ENCODE results near the gene IQUB. TPM values are rescaled to one million over a fixed set of nuclear protein-coding genes. Genes with fewer than 3 reads are reported as not detected.

The IQUB gene
- total and polyA plus RNA-seq, 2 donors (not counting 3 experiments of a cell fraction or from before 2014, with no cell fraction given): 0.01 TPM; not detected in 1

DNA sequence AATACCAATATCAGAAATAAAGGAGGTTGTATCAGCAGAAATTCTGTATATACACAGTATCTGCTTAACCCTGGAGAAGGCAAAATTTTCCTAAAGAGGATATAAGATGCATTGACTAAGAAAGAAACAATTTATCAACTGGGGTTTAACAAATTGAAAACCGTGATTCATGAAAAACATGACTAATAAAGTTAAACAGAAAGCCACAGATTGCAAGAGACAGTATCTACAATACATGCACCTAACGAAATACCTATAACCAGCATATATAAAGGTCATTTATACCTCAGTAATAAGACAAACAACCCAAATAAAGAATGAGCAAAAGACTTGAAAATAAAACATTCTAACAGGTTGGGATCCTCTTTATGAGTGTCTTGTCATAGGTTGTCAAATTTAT lies 101.8 kb downstream of the IQUB start:
- dilution Hi-C loops (cut with MboI; ENCODE audit: extremely low pct_ligation_motif_present, low sequenced_read_pairs) (no loop called here), intact Hi-C loops (cut with micrococcal nuclease) (no loop called here)
- no peak overlapping the region for H3K4me2 ChIP-seq (ENCODE audit: insufficient read depth, low read length)
- H4K20me1 ChIP-seq (replicated peaks; ENCODE audit: control insufficient read depth, extremely low read depth, insufficient read depth, low read length): no peaks in the 10 kb centered on the region
- H3K27ac ChIP-seq (ENCODE audit: insufficient read depth, low read depth, low read length): no peak overlapping the region
- no peaks in the 10 kb centered on the region for H3K9me1 ChIP-seq (replicated peaks; ENCODE audit: control insufficient read depth, extremely low read depth, insufficient read depth, low read length)
- BruUV-seq (replicated peaks): no TSS peak
- ChIA-PET CTCF (no interaction called here), POLR2A (no interaction called here)
- H3K9ac ChIP-seq (replicated peaks; ENCODE audit: extremely low read depth, insufficient read depth, low read length): no peak overlapping the region
- no peaks in the 10 kb centered on the region for H3K27me3 ChIP-seq (ENCODE audit: control insufficient read depth in 2 of 2, insufficient read depth in 2 of 2, low read length in 2 of 2)
- H3K9me3 ChIP-seq (replicated peaks; ENCODE audit: control insufficient read depth, insufficient read depth, low read length): no peaks in the 10 kb centered on the region
- H3K4me3 ChIP-seq (replicated peaks in 1 of 3; ENCODE audit: insufficient read depth in 1 of 3, low read depth in 1 of 3, low read length in 3 of 3): no peak overlapping the region
- no peaks in the 10 kb centered on the region for H3K4me1 ChIP-seq (ENCODE audit: control insufficient read depth, extremely low read depth, insufficient read depth, low read length)
- H3K79me2 ChIP-seq (ENCODE audit: control insufficient read depth, insufficient read depth, low read length): no peaks in the 10 kb centered on the region
- DNase-seq (ENCODE audit: low read depth, low spot score) (no peak), FAIRE-seq (no peak)
- TF ChIP-seq FOS (IDR thresholded peaks at IDR 0.05; ENCODE audit: borderline replicate concordance, insufficient read depth, low read length) (no peak), GATA2 (IDR thresholded peaks at IDR 0.05; ENCODE audit: insufficient read depth, insufficient read length, low read depth, low read length) (no peak), JUN (IDR thresholded peaks at IDR 0.05; ENCODE audit: borderline replicate concordance, insufficient read depth, insufficient read length, low read depth) (no peak), POLR2A (IDR thresholded peaks at IDR 0.05; ENCODE audit: low read depth, low read length) (no peak), MYC (IDR thresholded peaks at IDR 0.05; ENCODE audit: low read depth, low read length) (no peak), POLR2AphosphoS5 (IDR thresholded peaks at IDR 0.05; ENCODE audit: insufficient read depth, low read depth, low read length) (no peak), EZH2 (IDR thresholded peaks at IDR 0.05; ENCODE audit: borderline replicate concordance, low read depth, low read length, severe bottlenecking) (no peak)
- TF ChIP-seq, protein P1, sequence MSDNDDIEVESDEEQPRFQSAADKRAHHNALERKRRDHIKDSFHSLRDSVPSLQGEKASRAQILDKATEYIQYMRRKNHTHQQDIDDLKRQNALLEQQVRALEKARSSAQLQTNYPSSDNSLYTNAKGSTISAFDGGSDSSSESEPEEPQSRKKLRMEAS (IDR thresholded peaks at IDR 0.05; ENCODE audit: insufficient read depth, insufficient read length): no peak
- TF ChIP-seq, protein P2, sequence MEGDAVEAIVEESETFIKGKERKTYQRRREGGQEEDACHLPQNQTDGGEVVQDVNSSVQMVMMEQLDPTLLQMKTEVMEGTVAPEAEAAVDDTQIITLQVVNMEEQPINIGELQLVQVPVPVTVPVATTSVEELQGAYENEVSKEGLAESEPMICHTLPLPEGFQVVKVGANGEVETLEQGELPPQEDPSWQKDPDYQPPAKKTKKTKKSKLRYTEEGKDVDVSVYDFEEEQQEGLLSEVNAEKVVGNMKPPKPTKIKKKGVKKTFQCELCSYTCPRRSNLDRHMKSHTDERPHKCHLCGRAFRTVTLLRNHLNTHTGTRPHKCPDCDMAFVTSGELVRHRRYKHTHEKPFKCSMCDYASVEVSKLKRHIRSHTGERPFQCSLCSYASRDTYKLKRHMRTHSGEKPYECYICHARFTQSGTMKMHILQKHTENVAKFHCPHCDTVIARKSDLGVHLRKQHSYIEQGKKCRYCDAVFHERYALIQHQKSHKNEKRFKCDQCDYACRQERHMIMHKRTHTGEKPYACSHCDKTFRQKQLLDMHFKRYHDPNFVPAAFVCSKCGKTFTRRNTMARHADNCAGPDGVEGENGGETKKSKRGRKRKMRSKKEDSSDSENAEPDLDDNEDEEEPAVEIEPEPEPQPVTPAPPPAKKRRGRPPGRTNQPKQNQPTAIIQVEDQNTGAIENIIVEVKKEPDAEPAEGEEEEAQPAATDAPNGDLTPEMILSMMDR (IDR thresholded peaks at IDR 0.05; ENCODE audit: extremely low read depth in 1 of 2, insufficient read depth in 1 of 2, low read depth in 1 of 2, low read length in 2 of 2): no peak
- no peaks in the 10 kb centered on the region for H3K36me3 ChIP-seq (ENCODE audit: control insufficient read depth in 2 of 2, extremely low read depth in 1 of 2, insufficient read depth in 2 of 2, low read length in 2 of 2)
- H2AFZ ChIP-seq (ENCODE audit: low read depth, low read length): no peak overlapping the region

Data from endothelial cell of umbilical vein (primary cell).